Retina (tissue), 1 donor: Measurements from ENCODE around the gene PCDHB15.

Experiments used
- DNase-seq: peaks from one replicate; pipeline ENCODE4 v3.0.0-alpha.2; 2016

PCDHB15 gene

GRCh38 chr5:141250576-141250975, 5.4 kb downstream of the PCDHB15 start:
- no peak for DNase-seq

- no peak for DNase-seq
Observed at GRCh38 chr5:141258464-141258863, 13.3 kb downstream of the PCDHB15 start.

- DNase-seq = no peak
Observed at GRCh38 chr5:141258948-141259347, 13.8 kb downstream of the PCDHB15 start.

GRCh38 chr5:141260458-141261237, 15.5 kb downstream of the PCDHB15 start:
- DNase-seq = no peak

- no peak for DNase-seq
Observed at GRCh38 chr5:141261238-141261546, 16.0 kb downstream of the PCDHB15 start.

GRCh38 chr5:141269195-141269594, 24.0 kb downstream of the PCDHB15 start:
- DNase-seq = no peak

GRCh38 chr5:141272906-141273305, 27.7 kb downstream of the PCDHB15 start:
- no peak for DNase-seq

- no peak for DNase-seq
Observed at GRCh38 chr5:141298376-141298775, 53.2 kb downstream of the PCDHB15 start.
